T-helper 2 cell (primary cell): ENCODE results near the gene ZNF486.
A peak's percentile ranks its signal among the peaks of the same experiment; 100 is the strongest.
"Not testable (repeated sequence)": the region's sequence is repeated elsewhere in the genome, so short reads cannot be mapped to it uniquely, and the experiment has no call there.

Experiments
- DNase-seq, 5 experiments: peaks; one replicate each; pipeline versions ENCODE4 v3.0.0 to v3.0.0-alpha.2; 2012 to 2022
- total RNA-seq, 2 donors: gene quantifications; one replicate each; lab custom pipeline; 2026; lab: John Stamatoyannopoulos, UW

Gene ZNF486
- total RNA-seq, result 5.3 to 9.8 reads per million in 2 donors

DNA sequence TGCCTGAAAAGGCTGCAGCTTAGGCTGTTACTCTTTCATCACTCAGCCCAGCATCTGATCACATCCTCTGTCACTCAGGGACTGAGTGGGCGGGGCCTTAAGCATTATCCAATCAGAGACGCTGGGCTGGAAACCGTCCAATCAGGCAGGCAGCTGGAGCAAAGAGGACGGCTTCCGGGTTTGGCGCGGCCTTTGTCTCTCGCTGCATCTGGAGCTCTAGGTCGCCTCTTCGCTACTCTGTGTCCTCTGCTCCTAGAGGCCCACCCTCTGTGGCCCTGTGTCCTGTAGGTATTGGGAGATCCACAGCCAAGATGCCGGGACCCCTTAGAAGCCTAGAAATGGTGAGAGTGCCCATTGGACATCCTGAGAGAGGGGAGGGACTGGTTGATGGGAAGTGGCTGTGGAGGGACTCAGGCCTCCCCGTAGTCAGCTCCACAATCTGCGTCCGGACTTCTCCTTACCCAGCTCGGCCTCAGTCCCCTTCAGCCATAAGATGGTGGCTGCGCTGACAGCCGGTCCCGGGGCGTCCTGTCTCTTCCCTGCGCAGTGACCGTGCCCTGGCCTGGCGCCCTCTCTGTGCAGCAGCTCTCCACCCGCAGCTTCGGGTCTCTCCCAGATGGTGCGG, at the start of gene ZNF486:
Gene ZNF486 (plus strand): TSS at position 195 of the 625 bp plus-strand sequence. CDS start 117 bp downstream, at position 312.
- DNase-seq, result peak; percentile 68 to 94 (median 84)

DNA sequence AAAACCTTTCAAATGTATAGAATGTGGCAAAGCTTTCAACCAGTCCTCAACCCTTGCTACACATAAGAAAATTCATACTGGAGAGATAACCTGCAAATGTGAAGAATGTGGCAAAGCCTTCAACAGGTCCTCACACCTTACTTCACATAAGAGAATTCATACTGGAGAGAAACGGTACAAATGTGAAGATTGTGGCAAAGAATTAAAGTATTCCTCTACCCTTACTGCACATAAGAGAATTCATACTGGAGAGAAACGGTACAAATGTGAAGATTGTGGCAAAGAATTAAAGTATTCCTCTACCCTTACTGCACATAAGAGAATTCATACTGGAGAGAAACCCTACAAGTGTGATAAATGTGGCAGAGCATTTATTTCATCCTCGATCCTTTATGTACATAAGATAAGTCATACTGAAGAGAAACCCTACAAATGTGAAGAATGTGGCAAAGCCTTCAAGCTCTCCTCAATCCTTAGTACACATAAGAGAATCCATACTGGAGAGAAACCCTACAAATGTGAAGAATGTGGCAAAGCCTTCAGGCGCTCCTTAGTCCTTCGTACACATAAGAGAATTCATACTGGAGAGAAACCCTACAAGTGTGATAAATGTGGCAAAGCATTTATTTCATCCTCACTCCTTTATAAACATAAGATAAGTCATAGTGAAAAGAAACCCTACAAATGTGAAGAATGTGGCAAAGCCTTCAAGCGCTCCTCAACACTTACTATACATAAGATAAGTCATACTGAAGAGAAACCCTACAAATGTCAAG, 48.8 kb upstream of the ZNF486 start:
- DNase-seq, result not testable (repeated sequence)

DNA sequence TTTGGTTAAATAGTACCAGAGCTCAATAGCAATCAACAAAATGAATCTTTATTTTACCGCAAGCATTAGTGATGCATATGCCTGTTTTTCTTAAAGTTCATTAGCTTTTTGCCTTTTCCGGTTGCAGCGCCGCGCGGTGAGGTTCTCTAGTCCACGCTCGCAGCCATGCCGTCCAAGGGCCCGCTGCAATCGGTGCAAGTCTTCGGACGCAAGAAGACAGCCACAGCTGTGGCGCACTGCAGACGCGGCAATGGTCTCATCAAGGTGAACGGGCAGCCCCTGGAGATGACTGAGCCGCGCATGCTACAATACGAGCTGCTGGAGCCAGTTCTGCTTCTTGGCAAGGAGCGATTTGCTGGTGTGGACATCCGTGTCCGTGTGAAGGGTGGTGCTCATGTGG, 42.1 kb upstream of the ZNF486 start:
- DNase-seq, result no peak

DNA sequence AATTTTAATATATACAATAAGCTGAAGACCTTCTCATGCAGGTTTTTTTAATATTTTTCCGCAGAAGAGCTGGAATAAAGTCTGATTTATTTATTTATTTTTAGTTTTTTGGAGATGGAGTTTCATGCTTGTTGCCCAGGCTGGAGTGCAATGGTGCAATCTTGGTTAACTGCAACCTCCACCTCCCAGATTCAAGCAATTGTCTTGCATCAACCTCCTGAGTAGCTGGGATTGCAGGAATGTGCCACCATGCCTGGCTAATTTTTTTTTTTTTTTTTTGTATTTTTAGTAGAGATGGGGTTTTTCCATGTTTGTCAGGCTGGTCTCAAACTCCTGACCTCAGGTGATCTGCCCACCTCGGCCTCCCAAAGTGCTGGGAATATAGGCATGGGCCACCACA, 34.1 kb upstream of the ZNF486 start:
- not testable (repeated sequence) for DNase-seq

DNA sequence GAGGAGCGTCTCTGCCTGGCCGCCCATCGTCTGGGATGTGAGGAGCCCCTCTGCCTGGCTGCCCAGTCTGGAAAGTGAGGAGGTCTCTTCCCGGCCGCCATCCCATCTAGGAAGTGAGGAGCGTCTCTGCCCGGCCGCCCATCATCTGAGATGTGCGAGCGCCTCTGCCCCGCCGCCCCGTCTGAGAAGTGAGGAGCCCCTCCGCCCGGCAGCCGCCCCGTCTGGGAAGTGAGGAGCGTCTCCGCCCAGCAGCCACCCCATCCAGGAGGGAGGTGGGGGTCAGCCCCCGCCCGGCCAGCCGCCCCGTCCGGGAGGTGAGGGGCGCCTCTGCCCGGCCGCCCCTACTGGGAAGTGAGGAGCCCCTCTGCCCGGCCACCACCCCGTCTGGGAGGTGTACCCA, 29.3 kb upstream of the ZNF486 start:
- not testable (repeated sequence) for DNase-seq

DNA sequence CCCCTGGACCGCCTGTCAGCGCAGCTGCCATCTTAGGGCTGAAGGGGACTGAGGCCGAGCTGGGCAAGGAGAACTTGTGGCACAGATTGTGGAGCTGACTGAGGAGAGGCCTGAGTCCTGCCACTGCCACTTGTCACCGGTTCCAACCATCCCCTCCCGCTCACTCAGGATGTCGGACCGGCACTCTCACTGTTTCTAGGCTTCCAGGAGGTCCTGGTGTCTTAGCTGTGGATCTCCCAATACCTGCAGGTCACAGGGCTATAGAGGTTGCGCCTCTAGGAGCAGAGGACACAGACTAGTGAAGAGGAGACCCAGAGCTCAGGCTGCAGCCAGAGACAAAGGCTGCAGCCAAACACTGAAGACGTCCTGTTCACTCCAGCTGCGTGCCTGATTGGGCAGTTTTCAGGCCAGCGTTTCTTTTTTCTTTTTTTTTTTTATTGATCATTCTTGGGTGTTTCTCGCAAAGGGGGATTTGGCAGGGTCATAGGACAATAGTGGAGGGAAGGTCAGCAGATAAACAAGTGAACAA, 15.3 kb upstream of the ZNF486 start:
- DNase-seq, result no peak

DNA sequence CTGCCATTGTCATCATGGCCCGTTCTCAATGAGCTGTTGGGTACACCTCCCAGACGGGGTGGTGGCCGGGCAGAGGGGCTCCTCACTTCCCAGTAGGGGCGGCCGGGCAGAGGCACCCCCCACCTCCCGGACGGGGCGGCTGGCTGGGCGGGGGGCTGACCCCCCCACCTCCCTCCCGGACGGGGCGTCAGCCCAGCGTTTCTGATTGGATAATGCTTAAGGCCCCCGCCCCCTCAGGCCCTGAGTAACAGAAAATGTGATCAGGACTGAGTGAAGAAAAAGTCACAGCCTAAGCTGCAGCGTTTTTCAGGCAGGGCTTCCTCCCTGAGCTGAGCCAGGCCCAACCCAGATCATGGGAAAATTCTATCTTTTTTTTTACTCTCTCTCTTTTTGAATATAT, 14.5 kb upstream of the ZNF486 start:
- not testable (repeated sequence) for DNase-seq

DNA sequence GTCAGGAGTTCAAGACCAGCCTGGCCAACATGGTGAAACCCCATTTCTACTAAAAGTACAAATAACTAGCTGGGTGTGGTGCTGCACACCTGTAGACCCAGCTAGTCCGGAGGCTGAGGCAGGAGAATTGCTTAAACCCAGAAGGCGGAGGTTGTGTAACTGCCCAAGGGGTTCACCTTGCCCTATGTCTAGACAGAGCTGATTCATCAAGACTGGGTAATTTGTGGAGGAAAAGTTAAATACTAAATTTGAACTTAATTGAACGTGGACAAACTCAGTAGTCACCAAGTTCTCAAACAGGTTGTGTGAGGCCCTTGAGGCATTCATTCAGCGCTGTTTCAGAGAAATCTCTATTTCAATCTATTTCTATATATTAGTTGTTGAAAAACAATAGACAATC, 13.7 kb upstream of the ZNF486 start:
- DNase-seq, result no peak

DNA sequence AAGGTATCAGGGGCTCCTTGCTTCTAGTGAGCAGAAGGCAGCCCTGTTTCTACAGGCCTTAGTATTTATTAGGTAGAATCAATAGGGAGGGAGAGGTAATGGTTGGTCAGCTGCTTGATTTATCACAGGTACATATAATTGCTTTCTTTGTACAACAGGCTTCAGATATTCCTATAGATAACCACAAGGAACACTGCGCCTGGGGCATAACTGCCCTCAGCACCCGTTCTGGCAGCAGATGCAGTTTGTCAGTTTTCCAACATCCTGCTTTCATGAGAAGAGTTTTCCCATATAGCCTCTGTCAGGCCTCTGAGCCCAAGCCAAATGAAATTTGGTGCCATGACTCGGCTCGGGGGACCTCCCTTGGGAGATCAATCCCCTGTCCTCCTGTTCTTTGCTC, 12.4 kb upstream of the ZNF486 start:
- no peak for DNase-seq

DNA sequence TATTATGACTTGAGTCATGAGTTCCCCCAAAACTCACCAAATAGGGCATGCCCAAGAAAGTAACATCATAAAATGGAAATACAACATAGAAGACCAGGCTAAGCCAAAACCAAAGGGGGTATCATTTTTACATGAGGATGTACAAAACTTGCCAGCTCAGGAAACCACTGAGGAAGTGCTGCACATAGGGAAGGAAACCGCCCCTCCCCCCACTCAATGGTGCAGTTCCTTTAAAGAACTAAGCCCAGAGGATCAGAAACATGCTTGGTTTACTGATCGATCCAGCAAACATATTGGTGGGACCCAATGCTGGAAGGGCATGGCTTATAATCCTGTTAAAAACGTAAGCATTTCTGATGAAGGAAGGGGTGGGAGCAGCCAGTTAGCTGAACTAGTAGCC, 4.2 kb upstream of the ZNF486 start:
- peak in 2 of 5 experiments; percentile 5 to 7 for DNase-seq

DNA sequence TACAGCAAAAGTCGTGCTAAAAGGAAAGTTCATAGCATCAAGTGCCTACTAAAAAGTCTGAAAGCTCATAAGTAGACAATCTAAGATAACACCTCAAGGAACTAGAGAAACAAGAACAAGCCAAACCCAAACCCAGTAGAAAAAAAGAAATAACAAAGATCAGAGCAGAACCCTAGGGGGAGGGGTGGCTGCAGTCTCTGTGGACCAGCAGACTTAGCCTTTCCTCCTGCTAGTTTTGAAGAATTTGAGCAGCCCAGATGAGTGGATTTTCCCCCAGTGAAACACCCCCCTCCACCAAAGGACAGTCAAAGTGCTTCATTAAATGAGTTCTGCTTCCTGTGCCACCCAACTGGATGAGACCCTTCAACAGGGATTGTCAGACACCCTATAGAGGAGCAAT, 2.6 kb upstream of the ZNF486 start:
- no peak for DNase-seq

DNA sequence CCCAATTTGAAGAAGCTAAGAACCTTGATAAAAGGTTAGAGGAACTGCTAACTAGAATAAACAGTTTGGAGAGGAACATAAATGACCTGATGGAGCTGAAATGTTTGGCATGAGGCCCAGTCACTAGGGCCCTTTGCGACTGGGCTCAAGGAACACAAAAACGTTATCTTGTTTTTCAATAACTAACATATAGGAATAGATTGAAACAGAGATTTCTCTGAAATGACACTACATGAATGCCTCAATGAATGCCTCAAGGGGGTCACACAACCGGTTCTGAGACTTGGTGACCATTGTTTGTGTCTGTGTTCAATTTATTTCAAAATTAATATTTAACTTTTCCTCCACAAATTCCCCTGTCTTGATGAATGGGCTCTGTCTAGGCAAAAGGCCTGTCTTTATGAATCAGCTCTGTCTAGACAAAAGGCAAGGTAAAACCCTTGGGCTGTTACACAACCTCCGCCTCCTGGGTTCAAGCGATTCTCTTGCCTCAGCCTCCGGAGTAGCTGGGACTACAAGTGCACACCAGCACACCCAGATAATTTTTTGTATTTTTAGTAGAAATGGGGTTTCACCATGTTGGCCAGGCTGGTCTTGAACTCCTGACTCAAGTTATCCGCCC, 932 bp upstream of the ZNF486 start:
- no peak for DNase-seq

DNA sequence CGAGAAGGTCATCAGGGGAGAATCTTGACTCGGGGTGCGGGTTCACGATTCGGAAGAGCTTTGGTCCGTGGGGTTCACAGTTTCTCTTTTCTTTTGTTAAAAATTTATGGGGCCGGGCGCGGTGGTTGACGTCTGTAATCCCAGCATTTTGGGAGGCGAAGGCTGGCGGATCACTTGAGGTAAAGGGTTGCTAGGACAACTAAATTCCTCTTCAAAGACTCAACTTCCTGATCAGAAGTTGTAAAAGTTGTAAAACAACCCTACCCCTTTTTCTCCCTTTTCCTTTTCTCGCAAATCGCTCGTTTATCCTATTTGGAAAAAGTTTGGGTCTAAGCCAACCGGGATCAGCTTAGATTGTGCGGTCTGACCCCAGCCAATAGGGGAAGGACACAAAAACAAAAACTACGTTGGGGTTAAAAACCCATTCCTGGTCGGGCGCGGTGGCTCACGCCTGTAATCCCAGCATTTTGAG, 673 bp downstream of the ZNF486 start:
- DNase-seq, result no peak

DNA sequence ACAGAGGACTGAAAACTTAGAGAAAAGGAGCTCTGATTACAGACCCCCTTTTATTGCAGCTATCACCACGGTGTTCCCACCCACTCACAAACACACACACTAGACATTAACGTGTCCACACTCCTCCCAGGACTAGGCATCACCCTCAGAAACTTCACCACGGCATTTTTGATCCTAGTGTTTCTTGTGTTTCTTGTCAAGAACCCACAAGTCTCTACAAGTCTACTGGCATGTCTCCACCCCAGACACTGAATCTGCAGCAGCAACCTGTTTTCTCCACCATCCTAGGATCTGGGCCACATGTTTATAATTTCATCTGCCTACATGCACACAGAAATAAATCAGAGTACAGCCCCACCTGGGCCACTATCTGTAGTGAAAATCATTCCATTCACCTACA, 4.3 kb downstream of the ZNF486 start:
- DNase-seq, result no peak

DNA sequence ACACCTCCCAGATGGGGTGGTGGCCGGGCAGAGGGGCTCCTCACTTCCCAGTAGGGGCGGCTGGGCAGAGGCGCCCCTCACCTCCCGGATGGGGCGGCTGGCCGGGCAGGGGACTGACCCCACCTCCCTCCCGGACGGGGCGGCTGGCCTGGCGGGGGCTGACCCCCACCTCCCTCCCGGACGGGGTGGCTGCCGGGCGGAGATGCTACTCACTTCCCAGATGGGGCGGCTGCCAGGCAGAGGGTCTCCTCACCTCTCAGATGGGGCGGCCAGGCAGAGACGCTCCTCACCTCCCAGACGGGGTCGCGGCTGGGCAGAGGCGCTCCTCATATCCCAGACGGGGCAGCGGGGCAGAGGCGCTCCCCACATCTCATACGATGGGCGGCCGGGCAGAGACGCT, 8.8 kb downstream of the ZNF486 start:
- not testable (repeated sequence) for DNase-seq

DNA sequence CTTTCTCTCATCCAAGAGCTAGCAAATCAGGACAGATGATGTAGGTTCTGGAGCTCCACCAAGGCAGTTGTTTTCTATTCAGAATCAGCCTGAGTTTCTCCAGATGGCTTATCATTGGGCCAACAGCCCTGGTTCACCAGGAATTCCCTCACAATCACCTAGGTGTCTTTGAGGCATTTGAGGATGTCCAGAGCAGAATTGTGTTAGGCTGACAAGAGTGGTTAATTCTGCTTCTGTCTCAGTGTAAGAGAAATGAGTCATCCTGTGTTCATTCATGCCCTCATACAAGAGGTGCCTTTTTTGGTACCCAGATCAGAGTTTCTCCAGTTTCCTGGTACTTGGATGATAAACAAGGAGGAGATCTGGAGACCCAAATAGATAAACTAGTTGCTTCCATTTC, 12.9 kb downstream of the ZNF486 start:
- DNase-seq, result not testable (repeated sequence)

DNA sequence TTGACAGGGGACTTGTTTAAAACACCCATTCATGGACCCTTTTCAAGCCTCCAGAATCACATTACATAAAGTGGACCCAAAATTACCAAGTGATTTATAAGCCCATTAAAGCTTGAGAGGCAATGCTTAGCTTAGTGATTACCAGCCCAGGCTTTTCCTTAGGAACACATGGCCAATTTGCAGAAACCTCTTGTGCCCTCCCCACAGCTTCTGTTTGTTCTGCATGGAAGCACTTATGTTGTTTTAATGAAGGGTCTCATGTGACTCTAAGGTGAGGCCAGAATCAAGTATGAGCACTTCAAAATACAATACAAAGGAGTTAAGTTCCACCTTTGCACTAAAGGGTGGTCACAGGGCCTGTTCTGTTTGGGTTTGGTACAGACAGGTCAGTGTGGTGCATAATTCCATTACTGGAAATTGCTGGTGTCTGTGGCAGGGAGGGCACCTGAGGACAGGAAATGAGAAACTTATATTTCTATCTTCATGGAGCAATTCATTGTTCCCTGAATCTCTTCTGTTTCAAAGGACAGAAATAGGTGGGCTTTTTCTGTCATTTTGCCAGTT, 15.3 kb downstream of the ZNF486 start:
- no peak for DNase-seq

DNA sequence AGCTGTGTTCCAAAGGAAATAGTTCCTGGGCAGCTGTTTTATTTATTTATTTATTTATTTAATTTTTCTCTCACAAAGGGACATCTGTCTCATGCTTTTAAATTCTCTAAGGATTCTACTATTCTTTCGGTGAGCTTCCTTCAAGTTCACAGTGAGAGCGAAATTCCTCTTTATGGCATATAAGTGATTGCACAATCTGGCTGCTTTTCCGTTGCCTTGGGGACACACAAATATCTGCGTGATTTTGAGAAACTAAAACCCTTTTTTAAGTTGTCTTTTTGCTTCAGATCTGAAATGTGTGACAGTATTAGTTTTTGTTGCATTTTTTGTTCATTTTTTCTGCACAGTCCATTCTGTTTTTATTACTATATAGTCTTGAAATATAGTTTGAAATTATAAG, 19.2 kb downstream of the ZNF486 start:
- DNase-seq, result no peak

DNA sequence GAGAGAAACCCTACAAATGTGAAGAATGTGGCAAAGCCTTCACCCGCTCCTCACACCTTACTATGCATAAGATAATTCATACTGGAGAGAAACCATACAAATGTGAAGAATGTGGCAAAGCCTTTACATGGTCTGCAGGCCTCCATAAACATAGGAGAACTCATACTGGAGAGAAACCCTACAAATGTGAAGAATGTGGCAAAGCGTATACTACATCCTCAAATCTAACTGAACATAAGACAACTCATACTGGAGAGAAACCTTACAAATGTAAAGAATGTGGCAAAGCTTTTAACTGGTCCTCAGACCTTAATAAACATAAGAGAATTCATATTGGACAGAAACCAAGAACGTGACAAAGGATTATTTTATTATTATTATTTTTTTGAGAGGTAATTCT, 30.7 kb downstream of the ZNF486 start:
- no peak for DNase-seq

DNA sequence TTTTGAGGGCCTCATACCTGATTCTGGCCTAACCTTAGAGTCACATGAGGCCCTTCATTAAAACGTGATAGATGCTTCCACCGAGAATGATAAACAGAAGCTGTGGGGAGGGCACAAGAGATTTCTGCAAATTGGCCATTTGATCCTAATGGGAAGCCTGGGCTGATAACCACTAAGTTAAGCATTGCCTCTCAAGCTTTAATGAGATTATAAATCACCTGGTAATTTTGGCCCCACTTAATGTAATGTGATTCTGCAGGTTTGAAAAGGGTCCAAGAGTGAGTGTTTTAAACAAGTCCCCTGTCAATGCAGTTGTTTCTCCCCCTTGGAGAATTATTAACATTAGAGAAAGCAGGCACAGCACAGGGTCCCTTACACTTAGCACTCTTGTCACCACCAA, 42.0 kb downstream of the ZNF486 start:
- no peak for DNase-seq

DNA sequence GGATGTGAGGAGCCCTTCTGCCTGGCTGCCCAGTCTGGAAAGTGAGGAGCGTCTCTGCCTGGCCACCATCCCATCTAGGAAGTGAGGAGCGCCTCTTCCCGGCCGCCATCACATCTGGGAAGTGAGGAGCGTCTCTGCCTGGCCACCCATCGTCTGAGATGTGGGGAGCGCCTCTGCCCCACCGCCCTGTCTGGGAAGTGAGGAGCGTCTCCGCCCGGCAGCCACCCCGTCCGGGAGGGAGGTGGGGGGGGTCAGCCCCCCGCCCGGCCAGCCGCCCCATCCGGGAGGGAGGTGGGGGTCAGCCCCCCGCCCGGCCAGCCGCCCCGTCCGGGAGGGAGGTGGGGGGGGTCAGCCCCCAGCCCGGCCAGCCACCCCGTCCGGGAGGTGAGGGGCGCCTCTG, 47.4 kb downstream of the ZNF486 start:
- not testable (repeated sequence) for DNase-seq

DNA sequence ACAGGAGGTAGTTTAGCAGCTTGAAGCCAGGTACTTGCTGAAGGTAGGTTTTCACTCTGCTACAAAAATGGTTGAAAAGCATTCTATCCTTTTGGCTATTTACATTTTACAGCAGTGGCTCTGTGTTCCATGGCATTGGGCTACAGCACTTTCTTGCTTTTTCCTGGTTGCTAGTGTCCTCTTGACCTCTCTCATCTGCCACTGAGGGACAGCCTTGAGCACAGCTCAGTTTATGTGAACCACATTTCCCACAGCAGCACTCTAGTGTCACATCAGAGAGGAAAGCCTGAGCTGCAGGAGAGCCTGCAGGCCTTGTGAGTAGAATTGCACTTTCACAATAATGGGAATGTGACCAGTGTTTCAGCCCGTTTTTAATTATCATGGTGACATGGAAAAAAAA, 54.6 kb downstream of the ZNF486 start:
- DNase-seq, result not testable (repeated sequence)

DNA sequence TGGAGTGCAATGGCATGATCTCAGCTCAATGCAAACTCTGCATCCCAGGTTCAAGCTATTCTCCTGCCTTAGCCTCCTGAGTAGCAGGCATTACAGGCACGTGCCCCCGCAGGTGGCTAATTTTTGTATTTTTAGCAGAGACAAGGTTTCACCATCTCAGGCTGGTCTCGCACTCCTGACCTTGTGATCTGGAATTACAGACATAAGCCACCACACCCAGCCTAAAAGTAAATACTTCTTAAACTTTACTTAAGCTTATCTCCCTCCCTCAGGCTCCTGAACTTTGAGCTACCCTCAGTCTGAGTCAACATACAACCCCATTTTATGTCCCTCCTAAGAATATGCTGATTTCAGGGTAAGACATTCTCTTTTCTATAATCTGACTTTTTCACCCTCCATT, 66.1 kb downstream of the ZNF486 start:
- no peak for DNase-seq
